HUDEP-2 (cell line): ENCODE results near the gene ENAH.

Source experiments
- DNase-seq, 76 experiments: peaks; one replicate each; lab custom pipeline; 2025; ENCODE audit not compliant: unreplicated experiment in 76 of 76; lab: John Stamatoyannopoulos, UW

ENAH gene

GRCh38 chr1:225462714-225463574, 190.0 kb downstream of the ENAH start:
- no peak for DNase-seq

DNA sequence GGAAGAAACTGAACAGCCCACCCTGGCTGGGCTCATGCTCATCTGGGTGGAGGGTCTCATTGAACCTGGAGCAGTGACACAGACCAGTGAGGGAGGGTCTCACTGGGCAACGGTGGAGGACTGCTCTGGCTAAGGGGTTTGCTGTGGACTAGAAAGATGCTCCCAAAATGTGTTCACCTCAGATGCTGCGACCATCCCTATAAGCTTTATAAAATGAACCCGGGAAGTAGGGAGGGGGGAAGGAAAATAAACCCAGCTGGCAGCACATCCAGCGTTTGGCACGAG, 190.6 kb downstream of the ENAH start:
- no peak for DNase-seq

DNA sequence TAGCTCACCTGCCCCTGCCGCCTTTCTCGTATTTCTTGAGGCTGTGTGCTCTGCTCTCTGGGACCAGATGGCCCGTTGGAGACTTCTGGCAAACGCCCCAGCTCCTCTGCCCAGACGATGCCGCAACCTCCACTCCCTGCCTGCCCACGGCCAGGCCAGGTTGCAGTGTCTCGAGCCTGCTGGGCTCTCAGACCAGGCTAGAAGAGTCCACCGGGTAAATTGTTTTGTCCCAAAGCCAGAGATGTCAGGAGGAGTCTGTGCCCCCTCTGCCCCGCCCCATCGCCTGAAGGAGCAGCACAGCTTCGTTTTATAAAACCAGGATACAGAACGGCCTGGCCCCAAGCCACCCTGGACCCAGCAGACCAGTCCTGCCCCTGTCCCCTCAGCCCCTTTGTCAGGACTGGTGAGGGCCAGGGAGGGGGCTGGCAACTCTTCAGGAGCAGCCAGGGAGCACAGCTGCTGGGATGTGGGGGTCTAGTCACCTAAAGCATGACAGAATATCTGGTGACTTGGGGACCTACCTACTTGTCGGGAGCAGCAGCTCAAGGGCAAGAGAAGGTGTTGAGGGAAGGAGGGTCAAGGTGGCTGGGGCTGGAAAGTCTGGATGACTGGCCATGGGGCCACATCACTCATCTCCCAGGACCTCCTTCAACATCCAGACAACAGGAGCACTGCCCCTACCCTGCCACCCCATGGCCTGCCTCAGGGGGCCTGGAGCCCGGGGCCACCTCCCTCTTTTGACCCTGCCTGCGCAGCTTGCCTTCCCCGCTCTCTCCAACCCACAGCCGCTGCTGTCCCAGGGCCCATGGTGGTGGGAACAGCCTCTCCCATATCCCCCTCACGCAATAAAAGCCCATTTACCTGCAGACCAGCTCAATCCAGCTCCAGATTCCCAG, 191.1 kb downstream of the ENAH start:
- no peak for DNase-seq

- peak in 11 of 76 experiments; percentile 10 to 46 (median 22) for DNase-seq
These were observed 192.0 kb downstream of the ENAH start for GRCh38 chr1:225460737-225461532.

DNA sequence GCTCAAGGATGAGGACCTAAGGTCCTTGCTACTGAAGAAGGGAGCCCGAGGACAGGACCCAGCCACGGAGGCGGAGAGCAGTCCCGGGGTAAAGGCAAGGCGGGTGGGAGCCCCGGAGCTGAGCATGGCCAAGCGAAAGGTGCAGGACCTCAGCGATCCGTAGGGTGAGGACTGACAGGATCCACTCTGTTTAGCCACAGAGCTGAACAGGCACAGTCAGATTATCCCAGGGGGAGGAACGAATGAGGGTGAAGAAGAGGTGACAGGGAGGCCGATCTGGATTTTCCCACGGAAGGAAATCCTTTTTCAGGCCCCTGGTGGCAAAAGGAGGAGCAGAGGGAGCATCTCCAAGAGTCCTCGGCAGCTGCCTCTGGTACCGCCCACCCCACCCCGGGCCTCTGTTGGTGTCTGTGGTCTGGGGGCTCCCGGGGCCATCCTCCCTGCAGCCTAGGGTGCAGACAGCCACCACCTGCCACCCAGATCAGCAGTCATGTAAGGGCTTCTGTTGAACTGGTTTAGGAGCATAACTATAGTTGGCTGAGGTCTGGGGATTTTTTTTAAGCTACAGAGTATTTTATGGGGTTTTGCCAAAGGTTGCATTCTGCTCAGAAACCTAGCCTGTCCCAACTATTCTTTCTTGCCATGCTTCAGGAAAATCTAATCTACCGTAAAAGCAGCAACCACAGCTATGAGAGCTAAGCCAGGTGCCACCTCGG, 192.7 kb downstream of the ENAH start:
- DNase-seq: no peak

- no peak for DNase-seq
These were observed 194.7 kb downstream of the ENAH start for GRCh38 chr1:225458222-225458631.

GRCh38 chr1:225454733-225455132, 198.2 kb downstream of the ENAH start:
- DNase-seq: peak in 14 of 76 experiments; percentile 3 to 52 (median 20)

DNA sequence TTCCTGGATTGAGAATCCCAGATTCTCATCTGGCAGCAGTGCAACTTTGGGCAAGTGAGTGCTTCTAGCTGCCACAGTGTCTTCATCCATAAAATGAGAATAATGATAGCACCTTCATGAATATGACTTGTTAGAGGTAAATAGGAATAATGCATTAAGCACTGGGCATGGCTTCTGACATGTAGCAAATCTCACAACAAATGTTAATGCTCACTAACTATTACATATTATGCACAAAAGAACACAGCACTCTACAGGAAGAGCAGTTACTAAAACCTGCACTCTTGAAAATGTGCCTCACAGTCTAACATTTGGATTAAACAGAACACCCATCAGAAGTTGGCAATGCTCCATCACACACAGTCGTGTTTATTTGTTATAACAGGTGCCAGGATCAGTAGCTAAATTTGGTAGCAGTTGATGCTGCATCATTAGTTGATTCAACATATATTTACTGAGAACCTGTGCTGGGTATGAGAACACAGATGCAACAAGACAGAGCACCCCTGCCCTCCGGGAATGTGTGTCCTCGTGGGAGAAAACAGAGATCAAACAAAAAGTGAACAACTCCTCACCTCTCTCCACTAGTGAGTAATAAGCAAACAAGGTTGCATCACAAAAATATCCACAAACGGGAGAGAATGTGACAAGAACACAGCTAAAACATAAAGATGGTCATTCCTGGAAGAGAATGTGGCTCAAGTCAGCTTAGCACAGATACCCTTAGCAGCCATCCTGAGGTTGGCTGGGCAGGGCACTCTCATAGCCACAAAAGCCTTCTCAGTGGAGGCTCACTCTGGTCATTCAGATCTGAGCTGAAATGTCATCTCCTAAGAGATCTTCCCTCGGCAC, 198.9 kb downstream of the ENAH start:
- DNase-seq: no peak

GRCh38 chr1:225451840-225452515, 200.9 kb downstream of the ENAH start:
- no peak for DNase-seq

DNA sequence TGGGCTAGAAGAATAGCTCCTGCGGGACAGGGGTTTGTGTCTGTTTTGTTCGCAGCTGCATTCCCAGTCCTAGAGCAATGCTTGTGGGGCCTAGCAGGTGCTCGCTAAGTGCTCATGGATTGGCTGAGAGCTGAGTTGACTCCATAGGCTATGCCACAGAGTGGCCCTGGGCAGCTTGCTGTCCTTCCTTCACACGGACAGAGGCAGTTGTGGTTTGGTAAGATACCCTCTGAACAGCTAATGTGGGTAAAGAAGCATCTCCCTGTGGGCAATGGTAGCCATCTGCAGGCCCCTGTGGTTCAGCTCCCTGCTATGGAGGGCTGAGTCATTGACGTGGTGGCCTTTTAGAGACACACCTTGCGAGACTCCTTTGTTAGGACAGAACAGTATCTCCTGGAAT, 201.6 kb downstream of the ENAH start:
- DNase-seq: no peak

- DNase-seq: peak in 1 of 76 experiments; percentile 8
These were observed 202.3 kb downstream of the ENAH start for GRCh38 chr1:225450491-225451191.

GRCh38 chr1:225449774-225450173, 203.1 kb downstream of the ENAH start:
- DNase-seq: no peak

DNA sequence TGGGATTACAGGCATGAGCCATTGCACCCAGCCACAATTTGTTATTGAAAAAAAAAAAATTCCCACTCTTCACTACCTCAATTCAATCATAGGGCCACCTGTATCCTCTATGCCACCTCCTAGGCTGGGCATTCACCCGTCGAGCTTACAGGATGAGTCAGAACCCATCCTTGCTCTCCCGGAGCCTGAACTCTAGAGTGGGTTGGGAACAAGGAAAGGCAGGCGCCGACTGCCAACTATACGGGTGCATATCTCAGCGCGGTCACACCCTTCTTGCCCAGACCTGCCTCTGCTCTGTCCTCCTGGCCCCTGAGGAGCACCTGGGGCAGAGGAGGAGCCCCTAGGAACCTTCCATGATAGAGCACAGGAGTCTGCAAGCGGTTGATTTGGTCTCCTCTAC, 203.7 kb downstream of the ENAH start:
- DNase-seq: no peak

GRCh38 chr1:225448146-225448805, 204.6 kb downstream of the ENAH start:
- no peak for DNase-seq

DNA sequence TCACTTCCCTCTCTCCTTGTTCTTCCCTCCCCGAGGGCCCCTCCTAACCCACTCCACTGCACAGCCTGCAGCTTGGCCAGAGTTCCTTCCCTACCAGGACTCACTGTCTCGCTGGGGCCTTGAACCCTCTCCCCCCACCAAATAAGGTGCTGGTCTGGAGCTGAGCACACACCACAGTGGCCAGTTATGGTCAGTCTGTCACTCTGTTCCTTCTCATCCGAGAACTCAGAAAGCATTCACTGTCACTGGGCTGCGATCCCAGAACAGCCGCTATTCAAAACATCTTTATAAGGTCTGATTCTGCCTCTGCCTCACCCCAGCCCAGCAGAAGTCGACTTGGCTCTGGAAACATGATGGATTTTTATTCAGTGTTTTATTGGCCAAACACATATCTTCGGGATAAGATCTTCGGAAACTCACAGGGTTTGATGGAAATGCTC, 205.3 kb downstream of the ENAH start:
- no peak for DNase-seq

GRCh38 chr1:225446981-225447615, 205.8 kb downstream of the ENAH start:
- no peak for DNase-seq

DNA sequence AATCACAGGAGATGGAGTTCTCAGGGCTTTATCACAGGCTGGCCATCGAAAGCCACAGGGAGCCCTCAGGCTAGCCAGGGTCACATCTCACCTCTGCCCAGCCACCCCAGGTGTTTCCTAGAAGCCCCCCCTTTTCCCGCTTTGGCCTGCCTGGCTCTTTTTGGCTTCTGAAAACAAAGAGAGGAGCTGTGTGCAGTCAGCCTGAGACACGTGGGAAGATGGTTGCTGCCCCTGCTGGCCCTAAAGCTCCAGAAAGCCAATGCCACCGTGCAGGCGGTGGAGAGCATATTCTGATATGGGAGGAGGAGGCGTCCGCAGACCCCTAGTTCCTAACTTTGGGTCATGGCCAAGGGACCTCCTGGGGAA, 206.3 kb downstream of the ENAH start:
- DNase-seq: no peak
